NCI-H345 treated with DMSO at 0.1 percent for 48 hours (cell line): ENCODE results near the gene PTPRU.
"Not testable (repeated sequence)": the region's sequence is repeated elsewhere in the genome, so short reads cannot be mapped to it uniquely, and the experiment has no call there.

ENCODE experiments used
- DNase-seq: peaks from one replicate; lab custom pipeline; 2025; ENCODE audit not compliant: unreplicated experiment; lab: John Stamatoyannopoulos, UW

Gene PTPRU

GRCh38 chr1:29314685-29315084, 78.4 kb downstream of the PTPRU start:
- not testable (repeated sequence) for DNase-seq

GRCh38 chr1:29315262-29315661, 78.9 kb downstream of the PTPRU start:
- no peak for DNase-seq

GRCh38 chr1:29315876-29316275, 79.6 kb downstream of the PTPRU start:
- DNase-seq: no peak

DNA sequence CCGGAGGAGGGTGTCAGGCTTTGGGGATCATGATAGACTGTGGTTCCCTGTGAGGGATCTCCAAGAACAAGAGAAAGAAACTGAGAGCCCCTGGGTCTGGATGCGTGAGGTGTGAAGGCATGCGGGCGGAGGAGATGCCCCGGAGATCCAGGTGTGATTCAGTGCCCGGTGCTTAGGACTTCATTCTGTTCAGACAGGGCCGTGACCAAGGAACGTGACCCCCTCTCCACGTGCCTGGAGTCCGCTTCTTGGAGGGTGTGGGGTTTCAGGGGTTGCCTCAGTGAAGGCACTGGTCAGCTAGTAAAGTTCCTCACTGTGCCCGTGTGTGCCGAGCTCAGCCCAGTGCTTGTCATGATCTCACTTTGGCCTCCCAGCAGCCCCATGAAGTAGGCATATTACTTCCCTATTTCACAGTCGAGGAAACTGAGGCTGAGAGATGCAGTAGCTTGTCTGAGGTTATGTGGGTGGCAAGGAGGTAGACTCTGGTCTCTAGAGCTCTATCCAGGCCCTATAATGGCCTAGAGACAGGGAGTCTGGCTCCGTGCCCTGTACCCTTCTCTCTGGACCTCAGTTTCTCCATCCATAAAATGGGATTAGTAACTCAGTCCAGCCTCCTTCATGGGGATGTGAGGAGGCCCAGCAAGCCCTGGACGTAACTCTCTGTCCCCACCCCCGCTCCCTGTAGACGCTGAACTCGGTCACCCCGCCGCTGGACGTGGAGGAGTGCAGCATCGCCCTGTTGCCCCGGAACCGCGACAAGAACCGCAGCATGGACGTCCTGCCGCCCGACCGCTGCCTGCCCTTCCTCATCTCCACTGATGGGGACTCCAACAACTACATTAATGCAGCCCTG, 81.0 kb downstream of the PTPRU start:
- DNase-seq: no peak

DNA sequence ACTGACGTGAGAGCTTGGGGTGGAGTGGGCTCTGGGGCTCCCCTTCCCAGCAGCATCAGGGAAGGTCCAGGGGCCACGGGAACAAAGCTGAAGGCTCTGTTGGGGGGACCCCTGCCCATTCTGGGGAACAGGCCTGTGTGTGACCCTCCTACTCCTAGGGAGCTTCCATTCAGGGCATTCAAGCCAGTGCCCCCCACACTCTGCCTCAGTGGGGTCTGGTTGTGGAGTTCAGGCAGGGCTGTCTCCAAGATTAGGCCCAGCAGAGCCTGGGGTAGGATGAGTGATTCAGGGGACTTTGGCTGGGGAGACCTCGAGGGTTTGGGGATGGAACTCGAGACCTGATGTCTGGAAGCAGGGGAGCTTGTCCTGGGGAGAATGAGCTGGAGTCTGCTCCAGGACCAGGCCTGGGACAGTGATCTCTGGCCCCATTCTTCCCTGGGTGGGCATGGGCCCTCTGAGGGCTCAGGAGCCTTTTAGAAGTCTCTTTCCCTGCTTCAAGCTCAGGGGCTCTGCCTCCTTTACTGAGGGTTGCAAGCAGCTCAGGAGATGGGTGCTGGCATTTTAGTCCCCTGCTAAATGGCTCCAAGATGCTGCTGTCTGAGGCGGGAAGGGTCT, 81.7 kb downstream of the PTPRU start:
- DNase-seq: no peak

DNA sequence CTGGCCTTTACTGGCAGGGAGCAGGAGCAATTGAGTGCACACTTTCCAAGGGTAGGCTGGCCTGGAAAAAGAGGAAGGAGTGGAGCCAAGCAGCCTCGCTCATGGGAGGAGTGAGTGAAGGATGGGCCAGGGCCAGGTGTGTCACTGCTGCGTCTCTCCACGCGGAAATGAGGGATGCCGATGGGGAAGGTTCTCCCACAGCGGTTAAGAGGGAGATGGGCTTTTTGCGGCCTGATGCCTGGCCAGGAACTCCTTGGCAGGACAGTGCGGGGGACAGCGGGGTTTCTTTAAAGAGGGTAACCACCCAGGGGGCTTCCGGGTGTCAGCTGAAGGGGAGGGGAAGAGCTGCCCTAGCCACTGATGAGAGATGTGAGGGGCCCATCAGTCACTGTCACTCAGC, 82.4 kb downstream of the PTPRU start:
- no peak for DNase-seq

GRCh38 chr1:29319300-29320110, 83.2 kb downstream of the PTPRU start:
- no peak for DNase-seq

GRCh38 chr1:29320156-29320940, 84.0 kb downstream of the PTPRU start:
- DNase-seq: no peak

DNA sequence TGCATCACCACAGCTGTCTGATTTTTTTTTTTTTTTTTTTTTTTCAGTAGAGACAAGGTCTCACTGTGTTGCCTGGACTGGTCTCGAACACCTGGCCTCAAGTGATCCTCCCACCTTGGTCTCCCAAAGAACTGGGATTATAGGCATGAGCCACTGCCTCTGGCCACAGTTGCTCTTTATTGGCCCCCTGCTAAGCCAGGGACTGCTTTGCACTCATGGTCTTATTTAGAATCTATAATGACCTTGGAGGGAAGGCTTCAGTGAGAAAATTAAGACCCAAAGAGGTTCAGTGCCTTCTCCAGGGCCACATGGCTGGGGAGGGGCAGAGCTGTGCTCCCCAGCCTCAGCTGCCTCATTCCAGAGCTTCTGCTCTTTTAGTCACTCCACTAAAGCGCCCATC, 84.9 kb downstream of the PTPRU start:
- no peak for DNase-seq

DNA sequence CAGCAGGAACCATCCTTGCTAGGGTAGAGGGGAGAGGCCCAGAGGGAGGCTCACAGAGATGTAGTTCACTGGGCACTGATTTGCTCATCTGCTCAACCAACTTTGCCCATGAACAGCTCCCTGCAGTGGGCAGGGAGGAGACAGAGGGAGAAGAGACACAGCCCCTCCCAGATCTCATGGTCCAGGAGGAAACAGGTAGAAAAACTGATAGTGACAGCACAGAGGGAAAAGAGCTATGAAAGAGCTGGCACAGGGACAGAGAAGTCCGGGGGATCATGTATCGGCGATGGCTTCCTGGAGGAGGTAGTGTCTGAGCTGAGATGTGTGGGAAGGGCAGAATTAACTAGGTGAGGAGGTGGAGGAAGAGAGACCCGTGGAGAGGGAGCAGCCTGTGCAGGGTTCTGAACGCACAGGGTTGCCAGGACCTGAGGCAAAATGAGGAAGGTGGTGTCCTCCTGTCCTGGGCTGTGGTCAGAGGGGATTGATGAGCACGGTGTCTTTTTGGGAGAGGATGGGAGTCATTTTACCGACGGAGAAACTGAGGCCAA, 85.9 kb downstream of the PTPRU start:
- no peak for DNase-seq

DNA sequence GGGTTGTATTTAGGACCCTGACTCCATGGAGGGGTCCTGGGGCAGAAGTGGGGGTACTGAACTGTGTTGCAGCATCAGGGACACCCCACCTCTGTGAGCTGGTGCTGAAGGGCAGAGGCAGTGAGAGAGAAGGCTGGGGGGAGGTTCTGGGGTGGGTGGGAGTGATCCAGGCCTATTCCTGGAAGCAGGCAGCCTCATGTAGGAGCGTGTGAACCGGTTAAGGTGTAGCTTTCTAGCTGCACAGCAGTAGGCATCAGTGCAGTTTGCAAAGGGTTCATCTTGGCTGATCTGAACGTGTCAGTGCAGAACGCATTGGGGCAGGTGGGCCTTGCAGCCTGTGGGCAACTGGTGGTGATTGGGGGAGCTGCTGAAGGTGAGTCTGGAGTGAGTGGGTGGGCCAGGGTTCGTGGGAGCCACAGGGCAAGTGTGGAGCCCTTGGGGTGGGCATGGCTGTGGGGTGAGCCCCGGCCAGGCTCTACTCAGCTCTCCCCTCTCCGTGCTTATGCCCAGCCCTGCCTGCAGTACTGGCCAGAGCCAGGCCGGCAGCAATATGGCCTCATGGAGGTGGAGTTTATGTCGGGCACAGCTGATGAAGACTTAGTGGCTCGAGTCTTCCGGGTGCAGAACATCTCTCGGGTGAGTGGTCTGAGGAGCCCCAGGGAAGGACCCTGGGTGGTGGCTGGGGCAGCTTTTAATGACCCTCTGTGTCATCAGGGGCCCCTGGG, 86.7 kb downstream of the PTPRU start:
- DNase-seq: peak; percentile 80

DNA sequence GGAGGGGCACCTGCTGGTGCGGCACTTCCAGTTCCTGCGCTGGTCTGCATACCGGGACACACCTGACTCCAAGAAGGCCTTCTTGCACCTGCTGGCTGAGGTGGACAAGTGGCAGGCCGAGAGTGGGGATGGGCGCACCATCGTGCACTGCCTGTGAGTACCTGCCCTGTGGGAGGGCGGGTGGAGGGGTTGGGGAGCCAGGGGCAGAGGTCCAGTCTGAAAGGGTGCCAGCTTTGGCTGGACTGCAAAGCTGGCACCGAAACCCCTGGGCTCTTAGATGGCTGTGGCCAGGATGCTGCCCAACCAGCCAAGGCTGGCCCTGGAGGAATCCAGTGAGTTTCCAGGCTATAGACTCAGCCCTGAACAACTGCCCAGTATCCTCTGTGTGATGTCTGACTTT, 87.3 kb downstream of the PTPRU start:
- DNase-seq: no peak

DNA sequence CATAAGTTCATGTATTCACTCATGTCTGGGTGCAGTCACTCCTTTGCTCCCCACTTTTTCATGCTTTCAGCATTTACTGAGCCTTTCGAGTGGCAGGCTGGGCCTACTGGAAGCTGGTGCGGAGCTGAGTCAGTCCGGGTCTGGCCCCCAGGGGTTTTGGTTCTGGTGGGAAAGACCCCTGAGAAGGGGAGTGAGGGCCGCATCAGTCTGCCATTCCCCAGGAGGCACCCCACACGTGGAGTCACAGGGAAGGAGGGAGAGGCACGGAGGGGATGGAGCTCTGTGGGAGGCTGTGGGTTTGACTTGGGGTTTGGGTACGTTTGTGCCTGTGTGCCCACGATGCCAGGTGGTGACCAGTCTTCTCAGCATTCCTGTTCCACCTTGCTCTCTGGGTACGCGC, 87.9 kb downstream of the PTPRU start:
- DNase-seq: no peak

- no peak for DNase-seq
These were observed 88.5 kb downstream of the PTPRU start for GRCh38 chr1:29324771-29325351.

DNA sequence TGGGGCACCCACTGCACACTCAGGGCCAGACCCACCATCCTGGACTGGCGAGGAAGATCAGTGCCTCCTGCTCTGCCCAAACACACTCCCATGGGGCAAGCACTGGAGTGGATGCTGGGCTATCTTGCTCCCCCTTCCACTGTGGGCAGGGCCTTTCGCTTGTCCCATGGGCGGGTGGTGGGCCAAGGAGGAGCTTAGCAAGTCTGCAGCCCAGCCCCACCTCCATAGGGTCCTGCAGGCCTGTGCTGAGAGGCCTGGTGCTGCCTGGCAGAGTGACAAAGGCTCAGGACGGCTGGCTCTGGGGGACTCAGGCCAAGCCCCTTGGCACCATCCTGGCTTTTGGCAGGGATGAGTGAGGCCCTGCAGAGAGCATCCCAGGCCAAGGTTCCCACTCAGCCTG, 89.4 kb downstream of the PTPRU start:
- DNase-seq: no peak

GRCh38 chr1:29326123-29326522, 89.8 kb downstream of the PTPRU start:
- no peak for DNase-seq

- no peak for DNase-seq
These were observed 91.1 kb downstream of the PTPRU start for GRCh38 chr1:29327223-29327935.

- no peak for DNase-seq
These were observed 92.9 kb downstream of the PTPRU start for GRCh38 chr1:29329022-29329775.
